ENCODE data around the gene DOHH.

DNA sequence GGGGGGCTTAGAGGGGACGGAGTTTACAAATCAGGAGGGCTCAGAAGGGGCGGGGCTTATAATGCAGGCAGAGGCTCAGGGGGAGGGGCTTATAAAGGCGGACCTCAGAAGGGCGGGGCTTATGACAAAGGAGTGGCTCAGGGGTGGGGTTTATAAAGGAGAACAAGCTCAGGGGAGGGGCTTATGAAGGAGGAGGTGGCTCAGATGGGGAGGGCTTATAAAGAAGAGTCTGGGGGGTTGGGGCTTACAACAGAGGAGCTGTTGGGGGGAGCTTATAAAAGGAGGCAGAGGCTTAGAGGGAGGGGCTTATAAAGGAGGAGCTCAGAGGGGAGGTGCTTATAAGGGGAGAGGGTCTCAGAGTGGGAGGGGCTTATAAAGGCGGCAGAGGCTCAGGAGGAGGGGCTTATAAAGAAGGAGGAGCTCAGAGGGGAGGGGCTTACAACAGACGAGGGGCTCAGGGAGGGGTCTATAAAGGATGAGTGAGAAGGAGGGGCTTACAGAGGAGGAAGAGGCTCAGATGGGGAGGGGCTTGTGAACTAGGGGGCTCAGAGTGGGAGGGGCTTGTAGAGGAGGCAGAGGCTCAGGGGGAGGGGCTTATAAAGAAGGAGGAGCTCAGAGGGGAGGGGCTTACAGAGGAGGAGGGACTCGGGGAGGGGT, 21.2 kb downstream of the DOHH start:
- TF ChIP-seq POLR2AphosphoS5 (IDR thresholded peaks at IDR 0.05), result no peak
- TF ChIP-seq, protein P1, sequence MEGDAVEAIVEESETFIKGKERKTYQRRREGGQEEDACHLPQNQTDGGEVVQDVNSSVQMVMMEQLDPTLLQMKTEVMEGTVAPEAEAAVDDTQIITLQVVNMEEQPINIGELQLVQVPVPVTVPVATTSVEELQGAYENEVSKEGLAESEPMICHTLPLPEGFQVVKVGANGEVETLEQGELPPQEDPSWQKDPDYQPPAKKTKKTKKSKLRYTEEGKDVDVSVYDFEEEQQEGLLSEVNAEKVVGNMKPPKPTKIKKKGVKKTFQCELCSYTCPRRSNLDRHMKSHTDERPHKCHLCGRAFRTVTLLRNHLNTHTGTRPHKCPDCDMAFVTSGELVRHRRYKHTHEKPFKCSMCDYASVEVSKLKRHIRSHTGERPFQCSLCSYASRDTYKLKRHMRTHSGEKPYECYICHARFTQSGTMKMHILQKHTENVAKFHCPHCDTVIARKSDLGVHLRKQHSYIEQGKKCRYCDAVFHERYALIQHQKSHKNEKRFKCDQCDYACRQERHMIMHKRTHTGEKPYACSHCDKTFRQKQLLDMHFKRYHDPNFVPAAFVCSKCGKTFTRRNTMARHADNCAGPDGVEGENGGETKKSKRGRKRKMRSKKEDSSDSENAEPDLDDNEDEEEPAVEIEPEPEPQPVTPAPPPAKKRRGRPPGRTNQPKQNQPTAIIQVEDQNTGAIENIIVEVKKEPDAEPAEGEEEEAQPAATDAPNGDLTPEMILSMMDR (IDR thresholded peaks at IDR 0.05), result no peak
- no peak for TF ChIP-seq POLR2A (IDR thresholded peaks at IDR 0.05; ENCODE audit: low read depth)
- TF ChIP-seq EP300 (IDR thresholded peaks at IDR 0.05), result no peak

Data from esophagus muscularis mucosa (tissue), 4 donors.